Activated T-helper 2 cell treated with anti-CD3 and anti-CD28 coated beads, Interferon-gamma antibody, Interleukin-2, Interleukin-4, amounts not matched to agents 10 μg/mL and 5 μg/mL and 100 μg/mL, durations not matched to agents 14 hours and 24 hours and 36 hours (primary cell): Measurements from ENCODE around the gene C1QTNF8. TPM values are rescaled to one million over a fixed set of nuclear protein-coding genes. Genes with fewer than 3 reads are reported as not detected.

Experiments used
- DNase-seq: peaks from one replicate; pipeline ENCODE4 v3.0.0; 2021; ENCODE audit warnings: low spot score
- H3K27ac Mint-ChIP-seq: one replicate; pipeline ENCODE4 v1.8.0; 2021; ENCODE audit warnings: mixed read lengths
- H3K27me3 Mint-ChIP-seq: one replicate; pipeline ENCODE4 v1.8.0; 2021; ENCODE audit warnings: low read depth, mixed read lengths
- H3K36me3 Mint-ChIP-seq: one replicate; pipeline ENCODE4 v1.8.0; 2021; ENCODE audit warnings: low read depth, mixed read lengths
- H3K4me1 Mint-ChIP-seq: one replicate; pipeline ENCODE4 v1.8.0; 2021; ENCODE audit warnings: low read depth, mixed read lengths
- H3K4me3 Mint-ChIP-seq: one replicate; pipeline ENCODE4 v1.8.0; 2021; ENCODE audit warnings: low read depth, mild to moderate bottlenecking, moderate library complexity, mixed read lengths
- H3K9me3 Mint-ChIP-seq: one replicate; pipeline ENCODE4 v1.8.0; 2021; ENCODE audit warnings: mixed read lengths
- intact Hi-C: fragments of 100-400 bp; cut with micrococcal nuclease; formaldehyde crosslinking; loops from one replicate; pipeline ENCODE4 v1.15.1; 2023
- total RNA-seq: library from RNA; stranded (reverse); gene quantifications from 2 replicates; pipeline ENCODE4 v1.2.3, GENCODE V29; 2022

The C1QTNF8 gene
- total RNA-seq, 1 donor from 2014 or later: not detected

DNA sequence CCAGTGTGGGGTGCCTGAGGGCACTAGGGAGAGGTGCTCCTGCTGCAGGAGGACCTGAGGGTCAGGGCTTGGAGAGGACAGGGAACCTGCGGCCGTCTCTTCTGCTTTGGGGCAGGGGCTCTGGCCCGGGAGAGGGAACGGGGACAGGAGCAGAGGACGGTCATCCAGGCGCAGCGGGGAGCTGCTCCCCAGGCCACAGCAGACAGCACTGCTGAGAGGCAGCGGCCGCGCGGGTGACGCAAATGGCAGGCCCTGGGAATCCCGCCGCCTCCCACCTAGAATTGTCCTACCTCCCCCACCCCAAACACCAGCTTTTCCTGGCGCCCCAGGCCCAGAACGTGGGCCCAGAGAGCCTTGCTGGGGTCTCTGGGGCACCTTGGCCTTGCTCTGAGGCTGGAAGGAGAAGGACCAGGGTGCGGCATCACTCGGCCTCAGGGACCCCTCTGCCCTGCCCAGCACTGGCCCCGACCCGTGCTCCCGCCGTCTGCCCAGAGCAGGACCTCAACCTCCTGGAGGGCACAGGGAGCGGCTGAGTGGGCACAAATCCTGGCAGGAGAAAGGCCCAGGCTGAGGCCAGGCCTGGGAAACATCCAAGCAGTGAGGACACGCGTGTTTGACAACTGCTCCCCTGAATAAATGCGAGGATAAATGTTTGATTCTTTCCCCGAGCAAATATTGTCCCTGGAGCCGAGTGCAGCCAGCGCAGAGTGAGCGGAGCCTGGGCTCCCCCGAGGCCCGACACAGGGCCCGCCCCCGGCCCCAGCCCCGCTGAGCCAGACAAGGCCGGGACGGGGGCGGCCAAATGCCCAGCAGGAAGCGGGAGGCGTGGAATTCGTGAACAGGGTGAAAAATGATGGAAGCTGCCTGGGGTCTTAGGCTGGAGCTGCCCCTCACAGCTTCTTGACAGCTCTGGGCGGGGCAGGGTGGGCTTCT is 15.0 kb downstream of the C1QTNF8 start:
- no peak overlapping the region for H3K27ac Mint-ChIP-seq
- H3K9me3 Mint-ChIP-seq: peaks cover 10% of the 10 kb centered on the region
- H3K4me1 Mint-ChIP-seq: no peaks in the 10 kb centered on the region
- H3K4me3 Mint-ChIP-seq: no peak overlapping the region
- intact Hi-C loops: no loop called here
- H3K36me3 Mint-ChIP-seq: no peaks in the 10 kb centered on the region
- H3K27me3 Mint-ChIP-seq: peaks cover 1% of the 10 kb centered on the region
- DNase-seq: no peak

DNA sequence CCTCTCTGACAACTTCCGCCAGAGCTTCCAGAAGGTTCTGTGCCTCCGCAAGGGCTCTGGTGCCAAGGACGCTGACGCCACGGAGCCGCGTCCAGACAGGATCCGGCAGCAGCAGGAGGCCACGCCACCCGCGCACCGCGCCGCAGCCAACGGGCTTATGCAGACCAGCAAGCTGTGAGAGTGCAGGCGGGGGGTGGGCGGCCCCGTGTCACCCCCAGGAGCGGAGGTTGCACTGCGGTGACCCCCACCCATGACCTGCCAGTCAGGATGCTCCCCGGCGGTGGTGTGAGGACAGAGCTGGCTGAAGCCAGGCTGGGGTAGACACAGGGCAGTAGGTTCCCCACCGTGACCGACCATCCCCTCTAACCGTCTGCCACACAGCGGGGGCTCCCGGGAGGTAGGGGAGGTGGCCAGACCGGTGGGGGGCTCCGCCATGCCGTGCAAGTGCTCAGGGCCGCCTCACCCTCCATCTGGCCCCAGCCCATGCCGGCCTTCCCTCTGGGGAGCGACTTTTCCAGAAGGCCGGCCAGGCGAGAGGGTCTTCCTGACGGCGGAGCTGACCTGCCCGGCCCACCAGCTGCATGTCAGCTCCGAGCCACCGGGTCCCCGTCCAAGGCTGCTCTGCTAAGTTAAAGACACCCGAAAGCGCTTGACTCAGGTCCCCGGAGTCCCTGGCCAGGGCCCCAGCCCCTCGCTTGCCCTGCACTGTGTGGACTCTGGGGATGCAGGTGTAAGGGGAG is 16.1 kb downstream of the C1QTNF8 start:
- H3K4me3 Mint-ChIP-seq: no peak overlapping the region
- peaks cover under 1% of the 10 kb centered on the region for H3K9me3 Mint-ChIP-seq
- no peak for DNase-seq
- no peaks in the 10 kb centered on the region for H3K4me1 Mint-ChIP-seq
- H3K27me3 Mint-ChIP-seq: peaks cover 1% of the 10 kb centered on the region
- intact Hi-C loops: no loop called here
- no peaks in the 10 kb centered on the region for H3K36me3 Mint-ChIP-seq
- no peak overlapping the region for H3K27ac Mint-ChIP-seq

DNA sequence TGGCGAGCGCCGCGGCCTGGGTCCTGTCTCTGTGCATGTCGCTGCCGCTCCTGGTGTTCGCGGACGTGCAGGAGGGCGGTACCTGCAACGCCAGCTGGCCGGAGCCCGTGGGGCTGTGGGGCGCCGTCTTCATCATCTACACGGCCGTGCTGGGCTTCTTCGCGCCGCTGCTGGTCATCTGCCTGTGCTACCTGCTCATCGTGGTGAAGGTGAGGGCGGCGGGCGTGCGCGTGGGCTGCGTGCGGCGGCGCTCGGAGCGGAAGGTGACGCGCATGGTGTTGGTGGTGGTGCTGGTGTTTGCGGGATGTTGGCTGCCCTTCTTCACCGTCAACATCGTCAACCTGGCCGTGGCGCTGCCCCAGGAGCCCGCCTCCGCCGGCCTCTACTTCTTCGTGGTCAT is 16.7 kb downstream of the C1QTNF8 start:
- H3K27ac Mint-ChIP-seq: no peak overlapping the region
- peaks cover 1% of the 10 kb centered on the region for H3K27me3 Mint-ChIP-seq
- H3K4me1 Mint-ChIP-seq: no peaks in the 10 kb centered on the region
- H3K36me3 Mint-ChIP-seq: no peaks in the 10 kb centered on the region
- H3K9me3 Mint-ChIP-seq: no peaks in the 10 kb centered on the region
- intact Hi-C loops: no loop called here
- no peak for DNase-seq
- no peak overlapping the region for H3K4me3 Mint-ChIP-seq

DNA sequence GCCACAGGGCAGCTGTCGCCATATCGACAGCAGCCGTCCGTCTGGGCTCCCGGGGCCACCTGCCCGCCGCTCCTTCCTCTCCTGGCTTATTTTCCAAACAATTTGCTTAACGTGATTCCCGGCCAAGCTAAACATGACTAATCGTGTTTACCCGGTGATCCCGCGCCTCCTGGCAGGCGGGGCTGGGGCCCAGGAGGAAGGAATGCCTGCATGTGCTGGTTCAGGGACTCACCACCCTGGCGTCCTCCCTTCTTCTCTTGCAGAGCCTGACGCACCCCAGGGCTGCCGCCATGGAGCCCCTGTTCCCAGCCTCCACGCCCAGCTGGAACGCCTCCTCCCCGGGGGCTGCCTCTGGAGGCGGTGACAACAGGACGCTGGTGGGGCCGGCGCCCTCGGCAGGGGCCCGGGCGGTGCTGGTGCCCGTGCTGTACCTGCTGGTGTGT is 17.4 kb downstream of the C1QTNF8 start:
- DNase-seq: no peak
- Mint-ChIP-seq H3K4me3 (no peak overlapping the region), H3K36me3 (no peaks in the 10 kb centered on the region), H3K9me3 (no peaks in the 10 kb centered on the region), H3K27ac (no peak overlapping the region), H3K27me3 (peaks cover 1% of the 10 kb centered on the region), H3K4me1 (no peaks in the 10 kb centered on the region)
- intact Hi-C loops: no loop called here

- Mint-ChIP-seq H3K4me3 (no peak overlapping the region), H3K27me3 (peaks cover 1% of the 10 kb centered on the region), H3K4me1 (no peaks in the 10 kb centered on the region), H3K27ac (no peak overlapping the region), H3K9me3 (no peaks in the 10 kb centered on the region), H3K36me3 (no peaks in the 10 kb centered on the region)
- DNase-seq: no peak
- intact Hi-C loops: no loop called here
These were observed 18.0 kb downstream of the C1QTNF8 start for GRCh38 chr16:1077877-1078578.

- no peak for DNase-seq
- intact Hi-C loops: no loop called here
- Mint-ChIP-seq H3K4me3 (no peak overlapping the region), H3K27me3 (peaks cover 5% of the 10 kb centered on the region), H3K9me3 (no peaks in the 10 kb centered on the region), H3K27ac (no peak overlapping the region), H3K4me1 (no peaks in the 10 kb centered on the region), H3K36me3 (no peaks in the 10 kb centered on the region)
These were observed 19.1 kb downstream of the C1QTNF8 start for GRCh38 chr16:1076801-1077576.

GRCh38 chr16:1075546-1075945 is 20.5 kb downstream of the C1QTNF8 start:
- no peaks in the 10 kb centered on the region for H3K36me3 Mint-ChIP-seq
- H3K27ac Mint-ChIP-seq: no peak overlapping the region
- intact Hi-C loops: no loop called here
- H3K9me3 Mint-ChIP-seq: no peaks in the 10 kb centered on the region
- peaks cover 5% of the 10 kb centered on the region for H3K27me3 Mint-ChIP-seq
- H3K4me1 Mint-ChIP-seq: no peaks in the 10 kb centered on the region
- DNase-seq: no peak
- no peak overlapping the region for H3K4me3 Mint-ChIP-seq

- Mint-ChIP-seq H3K4me3 (no peak overlapping the region), H3K27me3 (peaks cover 5% of the 10 kb centered on the region), H3K9me3 (no peaks in the 10 kb centered on the region), H3K4me1 (no peaks in the 10 kb centered on the region), H3K27ac (no peak overlapping the region), H3K36me3 (no peaks in the 10 kb centered on the region)
- no peak for DNase-seq
- intact Hi-C loops: no loop called here
These were observed 21.7 kb downstream of the C1QTNF8 start for GRCh38 chr16:1074379-1074649.

GRCh38 chr16:1073566-1074378 is 22.3 kb downstream of the C1QTNF8 start:
- Mint-ChIP-seq H3K4me3 (no peak overlapping the region), H3K27me3 (peaks cover 5% of the 10 kb centered on the region), H3K9me3 (no peaks in the 10 kb centered on the region), H3K36me3 (no peaks in the 10 kb centered on the region), H3K4me1 (no peaks in the 10 kb centered on the region), H3K27ac (no peak overlapping the region)
- intact Hi-C loops: no loop called here
- no peak for DNase-seq

DNA sequence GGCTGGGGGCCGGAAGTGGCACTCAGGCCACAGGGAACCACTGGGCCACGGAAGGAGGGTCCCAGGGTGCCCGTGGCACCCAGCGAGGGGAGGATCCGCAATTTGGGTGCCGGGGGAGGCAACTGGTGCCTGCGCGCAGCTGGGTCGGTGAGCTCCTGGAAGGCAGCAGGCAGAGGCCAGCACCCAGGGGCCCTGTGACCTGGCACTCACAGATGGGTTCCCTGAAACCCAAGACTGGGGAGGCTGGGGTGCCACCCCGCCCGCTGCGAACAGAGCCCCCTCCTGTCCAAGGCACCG is 22.8 kb downstream of the C1QTNF8 start:
- no peaks in the 10 kb centered on the region for H3K9me3 Mint-ChIP-seq
- intact Hi-C loops: no loop called here
- H3K4me1 Mint-ChIP-seq: no peaks in the 10 kb centered on the region
- peaks cover 5% of the 10 kb centered on the region for H3K27me3 Mint-ChIP-seq
- H3K36me3 Mint-ChIP-seq: no peaks in the 10 kb centered on the region
- no peak overlapping the region for H3K27ac Mint-ChIP-seq
- no peak overlapping the region for H3K4me3 Mint-ChIP-seq
- no peak for DNase-seq

GRCh38 chr16:1072526-1073261 is 23.4 kb downstream of the C1QTNF8 start, which contains the start of gene SSTR5:
TSS of gene SSTR5 (plus strand) at chr16:1072747. CDS start at chr16:1078869, 6,122 bp downstream.
- Mint-ChIP-seq H3K27me3 (peaks cover 6% of the 10 kb centered on the region), H3K36me3 (no peaks in the 10 kb centered on the region), H3K9me3 (no peaks in the 10 kb centered on the region), H3K4me1 (no peaks in the 10 kb centered on the region), H3K4me3 (no peak within 1 kb of the TSS), H3K27ac (no peak within 1 kb of the TSS)
- DNase-seq: no peak
- intact Hi-C loops: no loop called here
